ENCODE data around the gene HS3ST4. TPM values are rescaled to one million over a fixed set of nuclear protein-coding genes. Genes with fewer than 3 reads are reported as not detected.

Gene HS3ST4
- polyA plus RNA-seq, 1 experiment: not detected

GRCh38 chr16:26186091-26186615, 494.4 kb downstream of the HS3ST4 start:
- ChIA-PET POLR2A (no interaction called here), CTCF (no interaction called here)
- Histone ChIP-seq H3K27ac (ENCODE audit: low read depth, low read length) (no peak overlapping the region), H3K9me3 (ENCODE audit: control insufficient read depth, insufficient read depth, low read length) (peaks cover 3% of the 10 kb centered on the region; the same call in 1 of the 2 replicates), H3K4me3 (ENCODE audit: low read depth, low read length) (no peak overlapping the region), H3K27me3 (ENCODE audit: control insufficient read depth, insufficient read depth, low read length) (no peaks in the 10 kb centered on the region)
- TF ChIP-seq CTCF (IDR thresholded peaks at IDR 0.05; ENCODE audit: low read depth, low read length): no peak
- DNase-seq (ENCODE audit: low read depth, low spot score): no peak

Small RNAs within 50 kb of the gene (small RNA-seq; reads per million reads assigned to genes)
- not detected for gene HMGN2P3 (ENCODE audit: insufficient read length, low read depth)
- gene MIR548W (ENCODE audit: insufficient read length, low read depth): 1.6 reads per million
- gene RNA5SP405 (ENCODE audit: insufficient read length, low read depth): not detected
